Middle frontal gyrus (tissue), 1 donor: ENCODE data around the gene SLC1A2.

ENCODE experiments used
- DNase-seq: peaks from one replicate; pipeline ENCODE4 v3.0.0-alpha.2; 2015; ENCODE audit warnings: low spot score; ENCODE audit errors: extremely low spot score

SLC1A2 gene

DNA sequence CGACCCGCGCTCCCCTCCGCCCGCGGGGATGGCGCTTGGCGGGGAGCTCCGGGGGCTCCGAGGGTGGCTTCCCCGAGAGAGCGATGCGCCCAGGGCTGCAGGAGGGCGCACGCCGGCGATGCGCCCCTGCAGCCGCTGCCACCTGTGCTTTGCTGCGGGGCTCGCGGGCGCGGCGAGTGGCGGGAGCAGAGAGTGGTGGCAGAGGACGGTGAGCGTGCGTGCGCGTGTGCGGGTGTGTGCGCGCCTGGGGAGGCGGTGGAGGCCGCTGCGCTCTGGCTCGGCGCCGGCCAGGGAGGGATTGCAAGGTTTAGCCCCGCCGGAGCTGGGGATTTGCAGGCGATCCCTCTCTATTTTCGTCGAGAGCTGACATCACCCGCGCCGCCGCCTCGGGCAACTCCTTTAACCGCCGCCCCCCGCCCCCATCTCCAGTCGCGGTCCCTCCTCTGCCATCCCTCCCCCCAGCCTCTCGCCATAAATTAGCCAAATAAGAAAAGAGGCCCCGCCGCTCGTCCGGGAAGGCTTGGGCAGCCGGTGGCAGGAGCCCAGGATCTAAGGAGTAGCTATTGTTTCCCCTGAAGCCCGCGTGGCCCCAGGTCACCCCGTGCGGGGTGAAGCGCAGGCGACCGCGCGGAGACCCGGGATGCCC, at the start of gene SLC1A2:
Gene SLC1A2 (minus strand): TSS at position 375 of the 646 bp plus-strand sequence. CDS start 592 bp downstream, outside the sequence.
- peak; percentile 59 for DNase-seq

- no peak for DNase-seq
Measured at GRCh38 chr11:35466058-35466457, 46.7 kb upstream of the SLC1A2 start.

- no peak for DNase-seq
Measured at GRCh38 chr11:35464308-35464707, 45.0 kb upstream of the SLC1A2 start.

- DNase-seq = no peak
Measured at GRCh38 chr11:35463331-35463751, 44.0 kb upstream of the SLC1A2 start.

DNA sequence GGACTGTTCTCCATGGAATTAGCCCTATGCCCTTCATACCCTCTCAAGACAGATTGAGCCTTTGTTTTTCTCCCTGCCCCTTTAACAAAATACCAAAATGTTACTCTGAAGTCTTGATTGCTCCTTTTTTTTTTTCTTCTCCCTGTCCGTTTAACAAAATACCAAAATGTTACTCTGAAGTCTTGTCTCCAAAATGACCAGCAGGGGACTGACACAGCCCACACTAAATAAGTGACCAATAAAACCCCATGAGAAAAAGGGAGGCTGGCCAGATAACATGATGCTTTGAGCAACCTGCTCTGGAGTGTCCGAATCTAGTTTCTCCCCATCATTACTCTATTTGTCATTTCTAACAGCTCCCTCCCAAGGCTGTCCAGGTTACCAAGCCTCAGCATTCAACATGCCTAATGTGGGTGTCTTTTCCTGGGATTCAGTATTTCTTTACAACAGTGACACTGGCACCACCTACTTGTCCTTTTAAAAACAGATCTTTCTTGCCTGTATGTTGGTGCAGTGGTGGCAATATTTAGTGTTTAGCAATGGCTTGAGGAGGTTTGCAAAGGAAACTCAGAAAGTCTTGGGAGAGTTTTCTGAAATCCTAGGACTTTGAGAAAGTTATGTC, 42.7 kb upstream of the SLC1A2 start:
- DNase-seq = no peak

DNA sequence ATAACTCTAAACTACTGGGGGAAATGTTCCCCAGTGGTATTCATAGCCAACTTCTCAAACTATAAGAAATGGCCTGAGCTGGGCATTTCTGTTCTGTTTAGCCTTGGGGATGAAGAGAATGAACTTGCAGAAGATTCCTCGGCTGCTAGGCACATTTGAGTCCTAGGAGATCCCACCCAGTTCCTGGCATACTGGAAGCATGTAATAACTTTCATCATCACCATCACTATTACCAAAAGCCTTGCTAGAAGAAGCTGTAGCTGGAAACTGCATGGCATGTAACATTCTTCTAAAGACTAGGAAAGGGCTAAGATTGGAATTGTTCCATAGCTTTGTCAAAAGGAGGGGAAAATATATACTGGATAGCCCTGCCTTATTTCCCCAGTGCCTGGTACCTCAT, 40.1 kb upstream of the SLC1A2 start:
- DNase-seq = no peak

GRCh38 chr11:35458846-35459245, 39.5 kb upstream of the SLC1A2 start:
- DNase-seq = no peak

GRCh38 chr11:35454362-35454761, 35.0 kb upstream of the SLC1A2 start:
- DNase-seq = no peak

- no peak for DNase-seq
Measured at GRCh38 chr11:35436581-35437250, 17.4 kb upstream of the SLC1A2 start.

GRCh38 chr11:35433588-35433987, 14.2 kb upstream of the SLC1A2 start:
- DNase-seq = no peak

DNA sequence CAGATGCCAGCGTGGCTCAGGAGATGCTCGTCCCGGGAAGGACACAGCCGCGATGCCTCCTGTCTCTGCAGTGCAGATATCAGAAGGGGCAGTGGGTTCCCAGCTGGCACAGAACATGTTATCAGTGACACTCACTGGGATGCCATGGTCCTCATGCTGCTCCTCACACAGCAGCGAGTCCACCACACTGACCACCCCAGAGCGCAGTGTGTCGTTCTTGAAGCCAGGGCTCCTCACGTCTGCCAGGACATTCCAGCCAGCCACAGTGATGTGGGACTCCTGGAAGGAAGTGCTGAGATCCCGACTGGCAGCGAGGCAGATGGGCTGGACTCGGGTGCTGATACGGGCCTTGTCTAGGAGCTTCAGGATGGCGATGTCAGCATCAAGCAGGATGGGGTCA, 13.1 kb upstream of the SLC1A2 start:
- DNase-seq = no peak

DNA sequence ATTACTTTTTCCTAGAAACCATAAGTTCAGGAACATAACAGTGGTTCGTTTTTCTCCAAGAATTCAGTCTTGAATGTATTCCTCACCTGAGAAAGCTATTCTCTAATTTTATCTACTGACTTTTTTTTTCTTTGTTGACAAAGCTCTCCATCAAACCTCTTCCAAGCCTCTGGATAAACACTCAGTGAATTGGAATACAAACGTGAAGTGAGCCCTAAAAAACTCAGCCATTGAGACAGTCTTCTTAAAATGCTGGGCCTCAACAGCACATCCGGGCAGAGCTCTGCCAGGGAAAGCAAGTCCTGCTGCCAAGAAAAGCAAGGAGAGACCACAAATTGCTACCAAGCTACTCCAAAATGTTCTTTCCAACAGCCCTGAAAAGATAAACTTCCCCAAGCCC, 7.7 kb upstream of the SLC1A2 start:
- peak; percentile 62 for DNase-seq

- no peak for DNase-seq
Measured at GRCh38 chr11:35426351-35426750, 7.0 kb upstream of the SLC1A2 start.

DNA sequence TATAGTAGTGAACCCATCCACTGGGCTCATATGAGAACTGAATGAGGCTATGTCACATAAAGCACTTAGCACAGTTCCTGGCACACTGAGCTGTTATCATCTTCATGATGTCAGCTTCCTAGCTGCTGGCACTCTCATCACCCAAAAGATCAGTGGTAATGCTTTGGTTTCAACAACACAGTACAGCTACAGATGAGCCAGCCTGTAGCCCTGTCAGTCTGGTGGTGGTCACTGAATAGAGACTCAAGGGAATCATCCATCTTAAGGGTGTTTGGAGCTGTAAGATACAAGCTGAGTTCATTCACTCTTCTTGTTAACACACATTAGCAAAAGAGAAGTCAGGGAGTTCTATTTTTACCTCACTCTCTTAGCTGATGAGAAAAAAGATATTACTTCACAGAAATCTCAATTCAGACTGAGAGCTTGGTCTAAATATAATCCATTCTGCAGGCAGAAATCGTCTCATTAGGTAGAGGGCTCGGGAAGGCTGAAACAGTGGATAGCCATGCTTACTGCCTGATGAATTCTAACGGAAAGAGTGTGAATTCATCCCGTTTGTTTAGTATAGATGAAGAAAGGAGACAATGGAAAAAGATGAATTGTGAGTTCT, 6.3 kb upstream of the SLC1A2 start:
- DNase-seq = no peak

GRCh38 chr11:35424157-35424940, 5.0 kb upstream of the SLC1A2 start:
- no peak for DNase-seq

DNA sequence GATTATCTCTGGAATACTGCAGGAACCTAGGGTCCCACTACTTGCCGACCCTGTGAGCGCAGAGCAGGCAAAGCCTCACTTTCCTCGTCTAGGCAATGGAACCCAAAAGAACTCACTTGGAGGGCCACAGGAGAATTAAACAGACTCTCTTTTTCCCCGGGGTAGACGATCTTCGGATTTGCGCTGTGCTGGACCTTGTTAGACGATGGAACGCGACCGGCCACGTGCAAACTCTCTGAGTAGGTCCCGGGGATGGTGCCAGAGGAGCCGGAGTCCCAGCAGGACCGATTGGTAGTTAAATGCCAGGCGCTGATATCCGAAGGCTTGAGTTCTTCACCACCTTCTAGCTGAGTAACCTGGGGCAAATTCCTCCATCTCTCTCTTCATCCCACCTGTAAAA, 1.0 kb upstream of the SLC1A2 start:
- no peak for DNase-seq

GRCh38 chr11:35419830-35420333, 524 bp upstream of the SLC1A2 start:
- no peak for DNase-seq

- DNase-seq = no peak
Measured at GRCh38 chr11:35418282-35419183, 825 bp downstream of the SLC1A2 start.

DNA sequence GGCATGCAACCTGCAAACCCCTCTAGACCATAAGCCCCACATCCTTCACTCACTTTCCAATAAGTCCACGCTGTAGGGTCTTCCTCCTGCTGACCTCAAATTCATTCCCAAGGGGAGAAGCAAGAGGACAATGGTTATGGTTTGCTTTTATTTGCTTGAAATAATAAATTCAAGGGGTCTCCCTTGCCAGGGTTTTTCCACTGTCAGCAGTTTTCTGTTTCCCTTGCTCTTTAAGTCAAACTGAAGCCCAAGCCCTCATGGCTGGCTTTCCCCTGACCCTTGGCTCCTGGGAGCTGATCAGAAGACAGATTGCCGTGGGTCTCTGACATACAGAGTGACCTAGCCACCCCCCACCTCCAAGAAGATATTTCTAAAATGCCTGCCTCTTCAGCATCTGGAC, 3.9 kb downstream of the SLC1A2 start:
- no peak for DNase-seq

- no peak for DNase-seq
Measured at GRCh38 chr11:35414776-35415175, 4.6 kb downstream of the SLC1A2 start.
